GM21390 (cell line): Measurements from ENCODE around the gene CAPNS1.
"Not testable (repeated sequence)": the region's sequence is repeated elsewhere in the genome, so short reads cannot be mapped to it uniquely, and the experiment has no call there.

Experiments
- ATAC-seq: cut with Tn5 transposase; IDR thresholded peaks from one replicate; pipeline ENCODE4 v1.9.1; 2021; ENCODE audit not compliant: unreplicated experiment

CAPNS1 gene

GRCh38 chr19:36149673-36150406, 10.0 kb downstream of the CAPNS1 start:
- no peak for ATAC-seq

- ATAC-seq, result no peak
Observed at GRCh38 chr19:36150586-36150985, 10.7 kb downstream of the CAPNS1 start.

GRCh38 chr19:36151144-36152018, 11.5 kb downstream of the CAPNS1 start:
- no peak for ATAC-seq

GRCh38 chr19:36152019-36152351, 12.1 kb downstream of the CAPNS1 start:
- ATAC-seq, result no peak

- ATAC-seq, result no peak
Observed at GRCh38 chr19:36152352-36153091, 12.7 kb downstream of the CAPNS1 start, which contains the start of gene COX7A1. TSS of gene COX7A1 (minus strand) at chr19:36152447. CDS start at chr19:36152407, 40 bp downstream.

- no peak for ATAC-seq
Observed at GRCh38 chr19:36153126-36153525, 13.3 kb downstream of the CAPNS1 start.

- no peak for ATAC-seq
Observed at GRCh38 chr19:36160821-36161596, 21.1 kb downstream of the CAPNS1 start.

- ATAC-seq, result no peak
Observed at GRCh38 chr19:36163813-36164212, 23.9 kb downstream of the CAPNS1 start.

- no peak for ATAC-seq
Observed at GRCh38 chr19:36169084-36169760, 29.4 kb downstream of the CAPNS1 start.

- ATAC-seq, result no peak
Observed at GRCh38 chr19:36172852-36173251, 33.0 kb downstream of the CAPNS1 start.

GRCh38 chr19:36173846-36174245, 34.0 kb downstream of the CAPNS1 start:
- ATAC-seq, result not testable (repeated sequence)

GRCh38 chr19:36179077-36179476, 39.2 kb downstream of the CAPNS1 start:
- not testable (repeated sequence) for ATAC-seq

GRCh38 chr19:36182612-36183244, 42.9 kb downstream of the CAPNS1 start:
- ATAC-seq, result no peak

- ATAC-seq, result no peak
Observed at GRCh38 chr19:36183245-36183628, 43.4 kb downstream of the CAPNS1 start.

- not testable (repeated sequence) for ATAC-seq
Observed at GRCh38 chr19:36186722-36187121, 46.9 kb downstream of the CAPNS1 start.

- no peak for ATAC-seq
Observed at GRCh38 chr19:36196249-36196648, 56.4 kb downstream of the CAPNS1 start.

- no peak for ATAC-seq
Observed at GRCh38 chr19:36198119-36198518, 58.3 kb downstream of the CAPNS1 start.
